Left ventricle myocardium inferior (tissue), 1 donor: ENCODE results near the gene FAM193A. TPM values are rescaled to one million over a fixed set of nuclear protein-coding genes. Genes with fewer than 3 reads are reported as not detected.
"Not testable (repeated sequence)": the region's sequence is repeated elsewhere in the genome, so short reads cannot be mapped to it uniquely, and the experiment has no call there.

ENCODE experiments used
- DNase-seq: peaks from one replicate; pipeline ENCODE4 v3.0.0-alpha.2; 2020
- H3K27ac ChIP-seq: fragments of 200-600 bp; replicated peaks from 2 replicates; pipeline ENCODE4 v1.8.0; 2021
- H3K27me3 ChIP-seq: fragments of 200-600 bp; 2 replicates; pipeline ENCODE4 v1.8.0; 2021; ENCODE audit warnings: low read depth
- H3K36me3 ChIP-seq: fragments of 200-600 bp; 2 replicates; pipeline ENCODE4 v1.8.0; 2021
- H3K4me1 ChIP-seq: fragments of 200-600 bp; 2 replicates; pipeline ENCODE4 v1.8.0; 2021
- H3K4me3 ChIP-seq: fragments of 200-600 bp; 2 replicates; pipeline ENCODE4 v1.8.0; 2021; ENCODE audit warnings: mild to moderate bottlenecking, moderate library complexity
- H3K9me3 ChIP-seq: fragments of 200-600 bp; replicated peaks from 2 replicates; pipeline ENCODE4 v1.8.0; 2021
- intact Hi-C: fragments of 100-400 bp; cut with micrococcal nuclease; formaldehyde crosslinking; loops from one replicate; pipeline ENCODE4 v1.11.0; 2022
- total RNA-seq: library from RNA; stranded (reverse); fragmentation: NEBNext Ultra II Directional; extraction: Animal tissue kit (Norgen Biotek cat#: 25700); gene quantifications from one replicate; pipeline ENCODE4 v1.2.1, GENCODE V29; 2021
- TF ChIP-seq, protein P1 (sequence below): fragments of 200-600 bp; IDR thresholded peaks from 2 replicates; pipeline ENCODE4 v1.8.0; 2021; ENCODE audit warnings: antibody characterized with exemption, mild to moderate bottlenecking, borderline replicate concordance
- donor health status: DM: no; HTN: yes; CAD: no; lungs with severe emphysema.

The FAM193A gene
- total RNA-seq, 1 donor from 2014 or later: 16.0 TPM

DNA sequence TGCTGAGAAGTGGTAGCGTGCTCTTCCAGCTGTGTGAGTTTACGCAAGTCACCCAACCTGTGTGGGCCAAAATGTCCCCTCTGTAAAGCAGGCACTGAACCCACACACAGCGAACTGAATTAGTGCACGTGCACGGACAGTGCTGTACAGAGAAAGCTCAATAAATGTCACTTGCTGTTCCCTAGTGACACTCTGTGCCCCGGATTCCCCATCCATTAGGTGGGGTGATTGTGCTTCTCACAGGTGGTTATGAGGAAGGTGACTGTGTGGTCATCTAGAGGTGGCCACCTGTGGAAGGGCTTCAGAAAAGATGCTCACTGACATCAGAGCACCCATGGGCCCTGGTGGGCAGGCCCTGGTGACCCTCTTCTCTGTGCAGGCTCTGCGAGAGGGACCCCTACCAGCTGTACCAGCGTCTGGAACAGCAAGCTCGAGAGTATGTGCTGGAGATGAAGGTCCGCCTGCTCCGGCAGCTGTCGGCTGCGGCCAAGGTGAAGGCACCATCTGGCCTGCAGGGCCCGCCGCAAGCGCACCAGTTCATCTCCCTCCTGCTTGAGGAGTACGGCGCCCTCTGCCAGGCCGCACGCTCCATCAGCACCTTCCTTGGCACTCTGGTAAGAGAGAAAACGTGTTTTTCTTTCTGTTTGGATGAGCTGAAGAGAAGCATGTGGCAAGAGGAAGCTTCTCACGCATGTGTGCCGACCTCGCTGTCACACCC, 94.3 kb downstream of the FAM193A start:
- no peaks in the 10 kb centered on the region for H3K9me3 ChIP-seq
- intact Hi-C loops: no loop called here
- H3K4me3 ChIP-seq: no peak overlapping the region
- peaks cover 68% of the 10 kb centered on the region for H3K36me3 ChIP-seq
- no peak overlapping the region for H3K27ac ChIP-seq
- H3K27me3 ChIP-seq: no peaks in the 10 kb centered on the region
- TF ChIP-seq, protein P1, sequence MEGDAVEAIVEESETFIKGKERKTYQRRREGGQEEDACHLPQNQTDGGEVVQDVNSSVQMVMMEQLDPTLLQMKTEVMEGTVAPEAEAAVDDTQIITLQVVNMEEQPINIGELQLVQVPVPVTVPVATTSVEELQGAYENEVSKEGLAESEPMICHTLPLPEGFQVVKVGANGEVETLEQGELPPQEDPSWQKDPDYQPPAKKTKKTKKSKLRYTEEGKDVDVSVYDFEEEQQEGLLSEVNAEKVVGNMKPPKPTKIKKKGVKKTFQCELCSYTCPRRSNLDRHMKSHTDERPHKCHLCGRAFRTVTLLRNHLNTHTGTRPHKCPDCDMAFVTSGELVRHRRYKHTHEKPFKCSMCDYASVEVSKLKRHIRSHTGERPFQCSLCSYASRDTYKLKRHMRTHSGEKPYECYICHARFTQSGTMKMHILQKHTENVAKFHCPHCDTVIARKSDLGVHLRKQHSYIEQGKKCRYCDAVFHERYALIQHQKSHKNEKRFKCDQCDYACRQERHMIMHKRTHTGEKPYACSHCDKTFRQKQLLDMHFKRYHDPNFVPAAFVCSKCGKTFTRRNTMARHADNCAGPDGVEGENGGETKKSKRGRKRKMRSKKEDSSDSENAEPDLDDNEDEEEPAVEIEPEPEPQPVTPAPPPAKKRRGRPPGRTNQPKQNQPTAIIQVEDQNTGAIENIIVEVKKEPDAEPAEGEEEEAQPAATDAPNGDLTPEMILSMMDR: no peak
- DNase-seq: no peak
- H3K4me1 ChIP-seq: peaks cover 35% of the 10 kb centered on the region

DNA sequence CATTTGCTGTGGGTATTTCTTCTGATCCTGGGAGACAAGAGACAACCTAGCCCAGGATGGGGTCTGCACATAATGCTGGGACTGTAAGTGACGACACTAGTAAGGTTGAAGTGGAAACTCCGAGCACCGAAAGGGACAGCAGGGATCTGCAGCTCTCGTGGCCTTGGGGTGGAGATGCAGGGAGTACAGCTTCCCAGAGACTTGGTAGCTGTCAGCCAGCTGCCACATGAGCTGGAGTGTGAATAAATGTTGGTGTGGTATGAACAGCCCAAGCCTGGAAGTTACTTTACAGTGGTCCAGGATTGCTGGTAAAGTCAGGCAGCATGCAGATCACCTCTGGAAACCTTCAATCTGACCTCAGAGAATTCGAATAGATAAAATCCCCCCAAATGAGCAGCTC, 97.6 kb downstream of the FAM193A start:
- TF ChIP-seq, protein P1: no peak
- H3K4me1 ChIP-seq: peaks cover 38% of the 10 kb centered on the region
- H3K36me3 ChIP-seq: peaks cover 76% of the 10 kb centered on the region
- no peak overlapping the region for H3K27ac ChIP-seq
- intact Hi-C loops: no loop called here
- H3K4me3 ChIP-seq: no peak overlapping the region
- H3K27me3 ChIP-seq: no peaks in the 10 kb centered on the region
- DNase-seq: no peak
- H3K9me3 ChIP-seq: no peaks in the 10 kb centered on the region

DNA sequence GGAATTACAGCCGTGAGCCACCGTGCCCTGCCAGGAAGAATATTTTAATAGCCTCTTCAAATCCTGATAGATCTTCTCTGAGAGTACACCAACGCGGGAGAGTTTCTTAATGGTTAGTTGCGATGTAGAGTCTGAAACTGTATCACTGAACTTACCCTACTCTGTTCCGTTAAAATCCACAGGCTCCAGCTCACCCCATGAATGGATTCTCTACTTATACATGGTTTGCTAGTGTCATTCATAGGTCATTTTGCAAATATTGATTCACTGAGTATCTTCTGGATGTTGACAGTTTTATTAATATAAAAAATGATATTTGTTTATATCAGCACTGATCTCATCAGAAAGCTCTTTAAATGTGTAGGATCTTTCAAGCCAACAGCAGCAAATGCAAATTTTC, 99.9 kb downstream of the FAM193A start:
- Histone ChIP-seq H3K4me3 (no peak overlapping the region), H3K27ac (no peak overlapping the region), H3K4me1 (peaks cover 31% of the 10 kb centered on the region), H3K9me3 (no peaks in the 10 kb centered on the region), H3K27me3 (no peaks in the 10 kb centered on the region), H3K36me3 (peaks cover 83% of the 10 kb centered on the region)
- TF ChIP-seq, protein P1: no peak
- intact Hi-C loops: no loop called here
- no peak for DNase-seq

DNA sequence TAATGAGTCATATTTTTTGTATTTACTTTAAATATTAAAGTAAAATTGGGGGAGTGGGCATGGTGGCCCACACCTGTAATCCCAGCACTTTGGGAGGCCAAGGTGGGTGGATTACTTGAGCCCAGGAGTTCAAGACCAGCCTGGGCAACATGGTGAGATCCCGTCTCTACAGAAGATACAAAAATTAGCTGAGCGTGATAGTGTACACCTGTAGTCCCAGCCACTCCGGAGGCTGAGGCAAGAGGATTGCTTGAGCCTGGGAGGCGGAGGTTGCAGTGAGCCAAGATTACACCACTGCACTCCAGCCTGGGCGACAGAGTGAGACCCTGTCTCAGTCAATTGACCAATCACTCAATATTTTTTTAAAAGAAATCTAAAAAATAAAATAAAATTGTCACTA, 100.5 kb downstream of the FAM193A start:
- Histone ChIP-seq H3K4me1 (peaks cover 31% of the 10 kb centered on the region), H3K36me3 (peaks cover 83% of the 10 kb centered on the region)
- H3K9me3 ChIP-seq, intact Hi-C loops, H3K27ac ChIP-seq, H3K27me3 ChIP-seq, H3K4me3 ChIP-seq, DNase-seq: not testable (repeated sequence)

DNA sequence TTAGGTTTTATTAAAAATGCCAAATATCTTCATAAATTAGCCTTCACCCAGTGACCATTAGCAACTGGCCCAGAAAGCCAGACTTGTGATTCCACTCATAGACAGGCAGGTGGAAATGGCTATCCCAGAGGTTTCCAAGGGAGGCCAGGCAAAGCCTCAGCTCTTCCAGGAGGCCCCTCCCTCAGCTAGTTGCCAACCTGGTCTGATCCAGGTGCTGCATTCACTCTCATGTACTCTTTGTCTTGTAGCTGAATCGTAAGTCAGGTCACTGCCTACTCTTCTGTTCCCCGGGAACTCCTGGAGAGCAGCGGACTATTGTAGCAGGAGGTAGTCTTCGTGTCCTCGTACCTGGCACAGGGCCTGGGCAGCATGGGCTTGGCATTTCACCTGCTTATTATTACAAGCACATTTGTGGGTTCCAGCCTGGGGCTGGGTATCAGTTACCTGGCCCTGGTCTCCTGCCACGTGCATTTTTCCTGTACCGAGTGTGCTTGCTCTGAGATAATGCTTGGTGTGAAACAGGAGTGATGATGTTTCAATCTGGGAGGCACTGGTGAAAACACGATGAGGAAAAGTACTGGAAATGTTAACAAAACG, 101.6 kb downstream of the FAM193A start:
- TF ChIP-seq, protein P1: no peak
- intact Hi-C loops: no loop called here
- Histone ChIP-seq H3K36me3 (peaks cover 81% of the 10 kb centered on the region), H3K27ac (no peak overlapping the region), H3K4me3 (no peak overlapping the region), H3K27me3 (no peaks in the 10 kb centered on the region), H3K9me3 (no peaks in the 10 kb centered on the region), H3K4me1 (peaks cover 31% of the 10 kb centered on the region)
- DNase-seq: peak; percentile 26

DNA sequence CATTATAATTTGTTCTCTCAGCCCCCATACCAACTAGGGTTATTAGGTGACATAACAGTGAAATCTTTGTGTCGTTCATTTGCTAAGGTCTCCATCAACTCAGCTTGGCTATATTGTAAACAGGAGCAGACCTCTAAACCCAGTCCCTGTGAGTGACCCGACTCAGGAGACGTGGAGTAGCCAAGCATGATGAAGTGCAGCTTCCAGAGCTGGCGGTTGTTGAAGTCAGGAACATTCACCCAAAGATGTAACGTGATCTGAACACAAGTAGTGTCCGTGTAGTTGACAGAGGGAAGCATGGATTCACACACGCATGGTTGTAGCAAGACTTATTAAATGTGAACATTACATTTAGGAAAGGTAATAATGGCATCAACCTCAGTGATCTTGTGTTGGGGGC, 102.3 kb downstream of the FAM193A start:
- TF ChIP-seq, protein P1: no peak
- Histone ChIP-seq H3K9me3 (no peaks in the 10 kb centered on the region), H3K4me1 (peaks cover 29% of the 10 kb centered on the region), H3K36me3 (peaks cover 87% of the 10 kb centered on the region), H3K4me3 (no peak overlapping the region), H3K27me3 (no peaks in the 10 kb centered on the region), H3K27ac (no peak overlapping the region)
- intact Hi-C loops: no loop called here
- no peak for DNase-seq
